PFSK-1 (cell line): ENCODE results near the gene RIT2.

Experiments used
- FOXP2 ChIP-seq: optimal IDR thresholded peaks from 2 replicates; pipeline ENCODE3; 2011; ENCODE audit warnings: borderline replicate concordance, control low read depth, inconsistent platforms; ENCODE audit not compliant: insufficient read depth; ENCODE audit errors: extremely low read length, extremely low read depth
- POLR2AphosphoS5 ChIP-seq: IDR thresholded peaks from 2 replicates; pipeline ENCODE4 v1.6.1; 2012; ENCODE audit warnings: low read depth, mild to moderate bottlenecking, control low read depth, low read length, moderate library complexity
- SIN3A ChIP-seq: IDR thresholded peaks from 2 replicates; pipeline ENCODE4 v1.6.1; 2012; ENCODE audit warnings: mild to moderate bottlenecking, low read length, moderate library complexity, borderline replicate concordance; ENCODE audit not compliant: insufficient read depth
- TAF1 ChIP-seq: IDR thresholded peaks from 2 replicates; pipeline ENCODE4 v1.6.1; 2012; ENCODE audit warnings: low read length, control low read depth, borderline replicate concordance; ENCODE audit not compliant: insufficient read depth
- TF ChIP-seq, protein P1 (sequence below), 2 experiments: IDR thresholded peaks; 2 replicates each; pipeline versions ENCODE4 v1.6.1 to v1.8.0; 2011 to 2012; ENCODE audit warnings: low read depth in 2 of 2, low read length in 2 of 2, control low read depth in 1 of 2, inconsistent platforms in 1 of 2, mild to moderate bottlenecking in 1 of 2, moderate library complexity in 1 of 2; ENCODE audit not compliant: insufficient read depth in 1 of 2

RIT2 gene

DNA sequence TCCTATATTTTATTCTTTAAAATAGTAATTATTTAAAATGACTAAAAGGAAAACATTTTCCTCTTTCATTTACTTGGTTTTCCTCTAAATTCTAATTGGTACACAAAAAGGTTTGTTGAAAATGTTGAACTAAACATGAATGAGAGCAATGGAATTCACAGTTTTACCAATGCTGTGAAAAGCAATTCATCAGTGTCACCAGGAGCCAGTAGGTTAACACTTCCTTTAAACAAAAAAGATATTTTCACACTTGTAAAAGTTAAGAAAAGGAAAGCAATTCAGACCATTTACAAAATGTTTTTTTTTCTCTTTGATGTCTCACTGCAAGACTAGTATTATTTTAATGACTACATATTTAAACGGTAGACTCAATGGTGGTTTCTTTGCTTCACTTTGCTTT lies 341.6 kb downstream of the RIT2 start:
- TF ChIP-seq SIN3A = no peak
- TF ChIP-seq, protein P1, sequence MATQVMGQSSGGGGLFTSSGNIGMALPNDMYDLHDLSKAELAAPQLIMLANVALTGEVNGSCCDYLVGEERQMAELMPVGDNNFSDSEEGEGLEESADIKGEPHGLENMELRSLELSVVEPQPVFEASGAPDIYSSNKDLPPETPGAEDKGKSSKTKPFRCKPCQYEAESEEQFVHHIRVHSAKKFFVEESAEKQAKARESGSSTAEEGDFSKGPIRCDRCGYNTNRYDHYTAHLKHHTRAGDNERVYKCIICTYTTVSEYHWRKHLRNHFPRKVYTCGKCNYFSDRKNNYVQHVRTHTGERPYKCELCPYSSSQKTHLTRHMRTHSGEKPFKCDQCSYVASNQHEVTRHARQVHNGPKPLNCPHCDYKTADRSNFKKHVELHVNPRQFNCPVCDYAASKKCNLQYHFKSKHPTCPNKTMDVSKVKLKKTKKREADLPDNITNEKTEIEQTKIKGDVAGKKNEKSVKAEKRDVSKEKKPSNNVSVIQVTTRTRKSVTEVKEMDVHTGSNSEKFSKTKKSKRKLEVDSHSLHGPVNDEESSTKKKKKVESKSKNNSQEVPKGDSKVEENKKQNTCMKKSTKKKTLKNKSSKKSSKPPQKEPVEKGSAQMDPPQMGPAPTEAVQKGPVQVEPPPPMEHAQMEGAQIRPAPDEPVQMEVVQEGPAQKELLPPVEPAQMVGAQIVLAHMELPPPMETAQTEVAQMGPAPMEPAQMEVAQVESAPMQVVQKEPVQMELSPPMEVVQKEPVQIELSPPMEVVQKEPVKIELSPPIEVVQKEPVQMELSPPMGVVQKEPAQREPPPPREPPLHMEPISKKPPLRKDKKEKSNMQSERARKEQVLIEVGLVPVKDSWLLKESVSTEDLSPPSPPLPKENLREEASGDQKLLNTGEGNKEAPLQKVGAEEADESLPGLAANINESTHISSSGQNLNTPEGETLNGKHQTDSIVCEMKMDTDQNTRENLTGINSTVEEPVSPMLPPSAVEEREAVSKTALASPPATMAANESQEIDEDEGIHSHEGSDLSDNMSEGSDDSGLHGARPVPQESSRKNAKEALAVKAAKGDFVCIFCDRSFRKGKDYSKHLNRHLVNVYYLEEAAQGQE (IDR thresholded peaks at IDR 0.05; ENCODE audit: insufficient read depth in 1 of 2, low read depth in 2 of 2, low read length in 2 of 2) = no peak
- no peak for TF ChIP-seq TAF1
- no peak for TF ChIP-seq POLR2AphosphoS5
- TF ChIP-seq FOXP2 = no peak

DNA sequence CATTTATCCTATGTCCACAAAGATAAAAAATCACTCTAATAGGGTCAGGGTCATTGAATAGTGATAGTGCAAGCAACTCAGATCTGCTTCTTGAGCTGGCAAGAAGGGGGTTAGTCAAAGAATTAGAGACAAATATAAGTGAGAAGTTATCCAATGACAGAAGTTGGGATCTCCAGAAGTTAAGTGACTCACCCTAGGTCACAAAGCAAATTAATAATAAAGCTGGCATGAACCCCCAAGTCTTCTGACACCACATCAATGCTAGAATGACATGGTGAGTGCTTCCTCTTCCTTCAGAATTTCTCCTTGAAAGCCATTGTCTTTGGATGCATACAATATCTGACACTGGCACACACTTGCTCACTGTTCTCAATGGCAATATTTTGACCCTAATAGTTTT lies 343.5 kb downstream of the RIT2 start:
- no peak for TF ChIP-seq POLR2AphosphoS5
- no peak for TF ChIP-seq FOXP2
- TF ChIP-seq, protein P1 (IDR thresholded peaks at IDR 0.05; ENCODE audit: insufficient read depth in 1 of 2, low read depth in 2 of 2, low read length in 2 of 2) = no peak
- no peak for TF ChIP-seq SIN3A
- TF ChIP-seq TAF1 = no peak

DNA sequence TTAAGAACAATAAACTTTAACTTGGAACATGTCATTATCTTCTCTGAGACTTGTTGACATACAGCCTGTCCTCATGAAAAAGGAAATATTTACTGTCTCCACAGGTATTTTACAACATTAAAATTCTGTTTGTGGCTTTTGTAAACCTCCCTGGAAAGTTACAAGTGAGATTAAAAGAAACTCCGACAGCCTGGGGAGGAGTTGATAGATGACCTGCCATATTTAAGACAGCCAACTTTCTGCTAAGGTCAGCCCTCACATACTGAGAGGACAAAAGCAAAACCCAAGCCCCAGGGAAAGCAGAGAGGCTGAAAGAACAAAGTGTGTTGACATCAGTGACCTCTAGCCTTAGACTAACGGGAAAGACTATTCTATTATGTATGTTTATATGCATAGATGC lies 350.2 kb downstream of the RIT2 start:
- TF ChIP-seq FOXP2 (no peak), SIN3A (no peak), TAF1 (no peak), POLR2AphosphoS5 (no peak)
- TF ChIP-seq, protein P1 (IDR thresholded peaks at IDR 0.05; ENCODE audit: insufficient read depth in 1 of 2, low read depth in 2 of 2, low read length in 2 of 2) = no peak

DNA sequence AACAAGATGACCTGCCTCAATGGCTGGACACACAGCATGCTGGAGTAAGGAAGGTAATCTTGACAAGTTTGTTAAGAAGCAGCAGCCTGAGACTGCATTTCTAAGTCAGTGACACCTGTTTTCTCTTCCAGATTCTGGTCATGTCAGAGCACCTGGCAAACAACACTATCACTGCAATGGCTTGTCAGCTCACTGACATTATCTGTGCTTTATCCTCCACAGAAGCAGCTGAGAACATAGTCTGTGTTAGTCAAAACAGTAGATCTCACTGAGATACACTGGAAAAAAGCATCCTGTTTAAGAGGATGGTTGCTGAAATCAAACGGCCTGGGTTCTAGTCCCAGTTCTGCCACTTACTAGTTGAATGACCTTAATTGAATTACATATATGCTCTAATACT lies 355.2 kb downstream of the RIT2 start:
- TF ChIP-seq TAF1 (no peak), SIN3A (no peak), FOXP2 (no peak), POLR2AphosphoS5 (no peak)
- TF ChIP-seq, protein P1 (IDR thresholded peaks at IDR 0.05; ENCODE audit: insufficient read depth in 1 of 2, low read depth in 2 of 2, low read length in 2 of 2) = no peak

DNA sequence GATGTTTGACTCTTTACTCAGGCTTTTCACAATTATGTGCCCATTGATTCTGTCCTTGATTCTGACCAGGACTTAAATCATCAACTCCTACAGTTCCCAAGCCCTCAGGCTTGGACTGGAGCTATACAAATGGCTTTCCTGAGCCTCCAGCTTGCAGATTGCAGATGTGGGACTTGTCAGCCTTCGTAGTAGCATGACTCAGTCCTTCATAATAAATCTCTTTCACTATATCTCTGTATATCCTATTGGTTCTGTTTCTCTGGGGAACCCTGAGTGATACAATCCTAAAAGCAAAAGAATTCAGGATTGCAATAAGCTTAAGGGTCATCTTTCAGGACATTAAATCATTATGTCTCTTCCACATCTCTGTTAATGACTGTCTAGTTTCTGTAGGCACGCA lies 356.6 kb downstream of the RIT2 start:
- no peak for TF ChIP-seq TAF1
- TF ChIP-seq, protein P1 (IDR thresholded peaks at IDR 0.05; ENCODE audit: insufficient read depth in 1 of 2, low read depth in 2 of 2, low read length in 2 of 2) = no peak
- no peak for TF ChIP-seq POLR2AphosphoS5
- TF ChIP-seq SIN3A = no peak
- TF ChIP-seq FOXP2 = no peak
